Stomach (tissue), 4 donors: Measurements from ENCODE around the gene ZIC1.

ENCODE experiments used
- CTCF ChIP-seq, 7 experiments: fragments of 450-650 bp in 4 of 7; fragments of 200-600 bp in 3 of 7; sonication (generic) in 3 of 7; IDR thresholded peaks; one replicate each; pipeline ENCODE4 v1.5.1; 2016 to 2019; ENCODE audit warnings: antibody characterized with exemption in 7 of 7, control low read depth in 2 of 7, mild to moderate bottlenecking in 1 of 7
- EP300 ChIP-seq: sonication (generic); formaldehyde crosslinking; IDR thresholded peaks from one replicate; pipeline ENCODE4 v1.6.1; 2017; ENCODE audit warnings: antibody characterized with exemption
- POLR2A ChIP-seq, 4 donors: fragments of 450-650 bp; IDR thresholded peaks; one replicate each; pipeline ENCODE4 v1.6.1; 2016; ENCODE audit warnings: antibody characterized with exemption in 4 of 4, control low read depth in 2 of 4, mild to moderate bottlenecking in 1 of 4, moderate library complexity in 1 of 4
- POLR2AphosphoS5 ChIP-seq, 3 donors: sonication (generic); formaldehyde crosslinking; IDR thresholded peaks; one replicate each; pipeline ENCODE4 v1.6.1; 2016; ENCODE audit warnings: antibody characterized with exemption in 3 of 3

- TF ChIP-seq CTCF (IDR thresholded peaks at IDR 0.05) (no peak), EP300 (no peak), POLR2A (IDR thresholded peaks at IDR 0.05) (no peak), POLR2AphosphoS5 (IDR thresholded peaks at IDR 0.05) (no peak)
These were observed 50.0 kb downstream of the ZIC1 start for GRCh38 chr3:147458995-147459704.
